Astrocyte (in vitro differentiated cells and primary cell): ENCODE data around the gene EVC2. TPM values are rescaled to one million over a fixed set of nuclear protein-coding genes. Genes with fewer than 3 reads are reported as not detected.

ENCODE experiments used
- DNase-seq: peaks from one replicate; pipeline ENCODE4 v3.0.0-alpha.2; 2010; ENCODE audit warnings: low read depth
- FAIRE-seq: peaks from 2 replicates; lab custom pipeline; 2011; peaks lifted over from hg19 to GRCh38; lab: Jason Lieb, UNC
- H2AFZ ChIP-seq: 2 replicates; pipeline ENCODE4 v1.6.0; 2012; ENCODE audit warnings: low read depth, low read length, inconsistent platforms
- H3K27ac ChIP-seq: 2 replicates; pipeline ENCODE4 v1.5.1; 2011; ENCODE audit warnings: low read depth, low read length, inconsistent platforms
- H3K27me3 ChIP-seq: 2 replicates; pipeline ENCODE4 v1.6.0; 2011; ENCODE audit warnings: low read length, inconsistent platforms; ENCODE audit not compliant: insufficient read depth
- H3K36me3 ChIP-seq: 2 replicates; pipeline ENCODE4 v1.5.1; 2011; ENCODE audit warnings: low read length, inconsistent platforms; ENCODE audit not compliant: insufficient read depth
- H3K4me1 ChIP-seq: 2 replicates; pipeline ENCODE4 v1.5.1; 2011; ENCODE audit warnings: low read length, inconsistent platforms; ENCODE audit not compliant: insufficient read depth
- H3K4me2 ChIP-seq: 2 replicates; pipeline ENCODE4 v1.6.0; 2012; ENCODE audit warnings: low read length, inconsistent platforms
- H3K4me3 ChIP-seq: 2 replicates; pipeline ENCODE4 v1.5.1; 2011; ENCODE audit warnings: low read depth, mild to moderate bottlenecking, low read length, inconsistent platforms; ENCODE audit not compliant: insufficient read depth
- H3K79me2 ChIP-seq: 2 replicates; pipeline ENCODE4 v1.6.0; 2012; ENCODE audit warnings: mild to moderate bottlenecking, low read length, inconsistent platforms; ENCODE audit not compliant: insufficient read depth
- H3K9ac ChIP-seq: 2 replicates; pipeline ENCODE4 v1.6.0; 2012; ENCODE audit warnings: mild to moderate bottlenecking, low read length, inconsistent platforms
- H3K9me3 ChIP-seq: 2 replicates; pipeline ENCODE4 v1.5.1; 2012; ENCODE audit warnings: low read depth, mild to moderate bottlenecking, low read length, inconsistent platforms; ENCODE audit not compliant: insufficient read depth
- H4K20me1 ChIP-seq: 2 replicates; pipeline ENCODE4 v1.6.0; 2012; ENCODE audit warnings: low read length, inconsistent platforms; ENCODE audit not compliant: insufficient read depth
- H3K27ac Mint-ChIP-seq: one replicate; pipeline ENCODE4 v1.8.0; 2021; ENCODE audit warnings: mild to moderate bottlenecking, mixed read lengths; ENCODE audit not compliant: unreplicated experiment
- H3K27me3 Mint-ChIP-seq: one replicate; pipeline ENCODE4 v1.8.0; 2021; ENCODE audit warnings: low read depth, mixed read lengths; ENCODE audit not compliant: unreplicated experiment
- H3K36me3 Mint-ChIP-seq: one replicate; pipeline ENCODE4 v1.8.0; 2021; ENCODE audit warnings: low read depth, mixed read lengths; ENCODE audit not compliant: unreplicated experiment
- H3K4me1 Mint-ChIP-seq: one replicate; pipeline ENCODE4 v1.8.0; 2021; ENCODE audit warnings: low read depth, mixed read lengths; ENCODE audit not compliant: unreplicated experiment
- H3K4me3 Mint-ChIP-seq: one replicate; pipeline ENCODE4 v1.8.0; 2021; ENCODE audit warnings: mild to moderate bottlenecking, moderate library complexity, mixed read lengths; ENCODE audit not compliant: unreplicated experiment
- H3K9me3 Mint-ChIP-seq: one replicate; pipeline ENCODE4 v1.8.0; 2021; ENCODE audit warnings: mild to moderate bottlenecking, mixed read lengths; ENCODE audit not compliant: unreplicated experiment
- CTCF ChIP-seq: IDR thresholded peaks from 2 replicates; pipeline ENCODE4 v1.5.1; 2011; ENCODE audit warnings: low read depth, mild to moderate bottlenecking, inconsistent platforms, low read length, moderate library complexity; ENCODE audit not compliant: insufficient read depth
- EZH2 ChIP-seq: IDR thresholded peaks from 2 replicates; pipeline ENCODE4 v1.6.1; 2012; ENCODE audit warnings: mild to moderate bottlenecking, low read length, inconsistent platforms; ENCODE audit not compliant: insufficient read depth
- total RNA-seq: library from RNA; stranded (reverse); gene quantifications from 2 replicates; pipeline ENCODE4 v1.2.1, GENCODE V29; 2021

EVC2 gene
- total RNA-seq, 1 donor from 2014 or later: 3.3 TPM

- no peak for FAIRE-seq
- Mint-ChIP-seq H3K4me3 (no peak overlapping the region), H3K9me3 (peaks cover 12% of the 10 kb centered on the region), H3K27me3 (no peaks in the 10 kb centered on the region), H3K27ac (no peak overlapping the region), H3K4me1 (no peaks in the 10 kb centered on the region), H3K36me3 (peaks cover 15% of the 10 kb centered on the region)
- H3K4me3 ChIP-seq: no peak overlapping the region
- H3K4me1 ChIP-seq: no peaks in the 10 kb centered on the region
- no peak overlapping the region for H3K4me2 ChIP-seq
- no peak overlapping the region for H2AFZ ChIP-seq
- H3K9ac ChIP-seq: no peak overlapping the region
- no peaks in the 10 kb centered on the region for H3K9me3 ChIP-seq
- H3K27me3 ChIP-seq: no peaks in the 10 kb centered on the region
- peaks cover 7% of the 10 kb centered on the region for H3K36me3 ChIP-seq
- TF ChIP-seq CTCF: no peak
- no peak for TF ChIP-seq EZH2
- no peak for DNase-seq
- no peaks in the 10 kb centered on the region for H4K20me1 ChIP-seq
- no peak overlapping the region for H3K27ac ChIP-seq
- peaks cover 4% of the 10 kb centered on the region for H3K79me2 ChIP-seq
Observed at GRCh38 chr4:5664778-5665177, 43.6 kb downstream of the EVC2 start.

- no peak overlapping the region for H3K9ac ChIP-seq
- no peak overlapping the region for H3K27ac Mint-ChIP-seq
- peaks cover 10% of the 10 kb centered on the region for H3K9me3 Mint-ChIP-seq
- H3K4me3 Mint-ChIP-seq: no peak overlapping the region
- no peak overlapping the region for H3K27ac ChIP-seq
- FAIRE-seq (no peak), DNase-seq (no peak)
- peaks cover 19% of the 10 kb centered on the region for H3K36me3 Mint-ChIP-seq
- peaks cover 7% of the 10 kb centered on the region for H3K36me3 ChIP-seq
- H4K20me1 ChIP-seq: no peaks in the 10 kb centered on the region
- H3K4me1 Mint-ChIP-seq: no peaks in the 10 kb centered on the region
- no peaks in the 10 kb centered on the region for H3K27me3 ChIP-seq
- no peaks in the 10 kb centered on the region for H3K9me3 ChIP-seq
- no peaks in the 10 kb centered on the region for H3K4me1 ChIP-seq
- no peaks in the 10 kb centered on the region for H3K27me3 Mint-ChIP-seq
- H3K79me2 ChIP-seq: no peaks in the 10 kb centered on the region
- H3K4me3 ChIP-seq: no peak overlapping the region
- no peak for TF ChIP-seq CTCF
- no peak for TF ChIP-seq EZH2
- H3K4me2 ChIP-seq: no peak overlapping the region
- no peak overlapping the region for H2AFZ ChIP-seq
Observed at GRCh38 chr4:5662555-5662954, 45.8 kb downstream of the EVC2 start.

- Histone ChIP-seq H3K27me3 (no peaks in the 10 kb centered on the region), H3K4me3 (no peak overlapping the region), H3K79me2 (no peaks in the 10 kb centered on the region), H4K20me1 (no peaks in the 10 kb centered on the region), H3K4me2 (no peak overlapping the region), H3K4me1 (no peaks in the 10 kb centered on the region), H3K36me3 (peaks cover 13% of the 10 kb centered on the region), H3K9ac (no peak overlapping the region), H3K27ac (no peak overlapping the region), H3K9me3 (no peaks in the 10 kb centered on the region), H2AFZ (no peak overlapping the region)
- Mint-ChIP-seq H3K9me3 (peaks cover 11% of the 10 kb centered on the region), H3K36me3 (peaks cover 22% of the 10 kb centered on the region), H3K4me3 (no peak overlapping the region), H3K27me3 (no peaks in the 10 kb centered on the region), H3K27ac (no peak overlapping the region), H3K4me1 (no peaks in the 10 kb centered on the region)
- DNase-seq (no peak), FAIRE-seq (no peak)
- TF ChIP-seq CTCF (no peak), EZH2 (no peak)
Observed at GRCh38 chr4:5661237-5661636, 47.1 kb downstream of the EVC2 start.
